Measurements from ENCODE around the gene BCAR3. TPM values are rescaled to one million over a fixed set of nuclear protein-coding genes. Genes with fewer than 3 reads are reported as not detected.

The BCAR3 gene
- total RNA-seq, 2 donors from 2014 or later, result 22.9 to 52.8 TPM

DNA sequence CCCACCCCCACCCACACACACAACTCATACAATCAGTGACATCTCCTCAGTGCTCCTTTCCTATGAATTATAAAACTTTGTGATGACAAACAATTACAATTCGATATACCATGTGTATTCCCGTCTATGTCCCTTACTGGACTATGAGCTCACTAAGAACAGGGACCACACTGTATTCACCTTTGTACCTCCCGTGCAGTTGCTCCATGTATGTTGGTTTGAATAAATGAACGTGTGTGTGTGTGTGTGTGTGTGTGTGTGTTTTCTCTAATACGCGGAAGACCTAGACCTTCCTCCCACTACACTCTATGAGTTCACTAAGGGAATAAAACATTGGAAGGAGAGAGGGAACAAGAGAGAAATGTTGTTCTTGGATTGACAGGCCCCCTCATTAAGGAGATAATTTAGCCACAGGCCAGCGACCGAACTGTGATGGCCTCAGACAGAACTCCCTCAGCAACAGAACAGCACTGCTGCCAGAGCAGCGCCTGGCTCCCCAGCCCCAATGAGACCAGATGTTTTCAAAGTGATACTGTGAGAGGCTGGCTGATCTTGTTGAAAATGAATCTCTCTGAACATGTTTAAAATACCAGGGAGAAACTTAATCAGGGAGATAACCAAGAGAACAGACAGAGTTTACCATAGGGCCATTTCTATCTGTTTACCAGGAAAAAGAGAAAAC is 21.7 kb downstream of the BCAR3 start:
- Histone ChIP-seq H3K9me3 (no peaks in the 10 kb centered on the region), H3K4me1 (replicated peaks) (no peaks in the 10 kb centered on the region), H3K27ac (no peak overlapping the region), H3K36me3 (no peaks in the 10 kb centered on the region), H3K4me3 (no peak overlapping the region), H3K27me3 (replicated peaks; ENCODE audit: insufficient read depth) (no peaks in the 10 kb centered on the region)
- 78% methylated on average over 9 of the region's 9 CpGs for WGBS
- intact Hi-C loops (cut with DNase I), result no loop called here
- DNase-seq (ENCODE audit: low spot score), result no peak
- TF ChIP-seq, protein P1, sequence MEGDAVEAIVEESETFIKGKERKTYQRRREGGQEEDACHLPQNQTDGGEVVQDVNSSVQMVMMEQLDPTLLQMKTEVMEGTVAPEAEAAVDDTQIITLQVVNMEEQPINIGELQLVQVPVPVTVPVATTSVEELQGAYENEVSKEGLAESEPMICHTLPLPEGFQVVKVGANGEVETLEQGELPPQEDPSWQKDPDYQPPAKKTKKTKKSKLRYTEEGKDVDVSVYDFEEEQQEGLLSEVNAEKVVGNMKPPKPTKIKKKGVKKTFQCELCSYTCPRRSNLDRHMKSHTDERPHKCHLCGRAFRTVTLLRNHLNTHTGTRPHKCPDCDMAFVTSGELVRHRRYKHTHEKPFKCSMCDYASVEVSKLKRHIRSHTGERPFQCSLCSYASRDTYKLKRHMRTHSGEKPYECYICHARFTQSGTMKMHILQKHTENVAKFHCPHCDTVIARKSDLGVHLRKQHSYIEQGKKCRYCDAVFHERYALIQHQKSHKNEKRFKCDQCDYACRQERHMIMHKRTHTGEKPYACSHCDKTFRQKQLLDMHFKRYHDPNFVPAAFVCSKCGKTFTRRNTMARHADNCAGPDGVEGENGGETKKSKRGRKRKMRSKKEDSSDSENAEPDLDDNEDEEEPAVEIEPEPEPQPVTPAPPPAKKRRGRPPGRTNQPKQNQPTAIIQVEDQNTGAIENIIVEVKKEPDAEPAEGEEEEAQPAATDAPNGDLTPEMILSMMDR (IDR thresholded peaks at IDR 0.05), result no peak
- TF ChIP-seq POLR2AphosphoS5 (IDR thresholded peaks at IDR 0.05) (no peak), POLR2A (IDR thresholded peaks at IDR 0.05) (no peak)

DNA sequence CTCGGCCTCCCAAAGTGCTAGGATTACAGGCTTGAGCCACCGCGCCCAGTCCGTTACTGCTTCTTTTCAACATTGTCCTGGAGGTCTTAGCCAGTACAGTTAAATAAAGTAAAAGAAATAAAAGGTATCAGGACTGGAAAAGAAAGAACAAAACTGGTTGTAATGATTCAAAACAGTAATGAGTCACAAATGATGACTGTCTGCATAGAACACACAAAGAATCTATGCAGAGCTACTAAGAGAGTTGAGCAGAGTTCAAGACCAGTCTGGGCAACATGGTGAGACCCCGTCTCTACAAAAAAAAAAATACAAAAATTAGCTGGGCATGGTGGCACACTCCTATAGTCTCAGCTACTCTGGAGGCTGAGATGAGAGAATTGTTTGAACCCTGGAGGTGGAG is 23.4 kb downstream of the BCAR3 start:
- H3K4me3 ChIP-seq, result no peak overlapping the region
- TF ChIP-seq, protein P1 (IDR thresholded peaks at IDR 0.05), result no peak
- TF ChIP-seq POLR2A (IDR thresholded peaks at IDR 0.05) (no peak), POLR2AphosphoS5 (IDR thresholded peaks at IDR 0.05) (no peak)
- H3K27me3 ChIP-seq (replicated peaks; ENCODE audit: insufficient read depth), result no peaks in the 10 kb centered on the region
- H3K27ac ChIP-seq, result no peak overlapping the region
- no peaks in the 10 kb centered on the region for H3K9me3 ChIP-seq
- no peak for DNase-seq (ENCODE audit: low spot score)
- intact Hi-C loops (cut with DNase I), result no loop called here
- 93% methylated on average over 5 of the region's 5 CpGs for WGBS
- H3K4me1 ChIP-seq (replicated peaks), result no peaks in the 10 kb centered on the region
- no peaks in the 10 kb centered on the region for H3K36me3 ChIP-seq

DNA sequence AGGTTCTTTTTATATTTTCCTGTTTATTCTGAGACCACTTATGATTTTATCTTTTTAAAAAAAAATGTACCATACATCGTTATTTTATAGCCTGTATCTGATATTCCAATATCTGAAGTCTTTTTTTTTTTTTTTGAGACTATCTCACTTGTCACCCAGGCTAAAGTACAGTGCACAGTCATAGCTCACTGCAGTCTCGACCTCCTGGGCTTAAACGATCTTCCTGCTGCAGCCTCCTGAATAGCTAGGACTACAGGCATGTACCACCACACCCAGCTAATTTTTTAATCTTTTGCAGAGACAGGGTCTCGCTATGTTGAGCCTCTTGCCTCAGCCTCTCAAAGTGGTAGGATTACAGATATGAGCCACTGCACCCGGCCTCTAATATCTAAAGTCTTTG is 25.1 kb downstream of the BCAR3 start:
- TF ChIP-seq POLR2A (IDR thresholded peaks at IDR 0.05) (no peak), POLR2AphosphoS5 (IDR thresholded peaks at IDR 0.05) (no peak)
- 91% methylated on average over 5 of the region's 5 CpGs for WGBS
- Histone ChIP-seq H3K27me3 (replicated peaks; ENCODE audit: insufficient read depth) (no peaks in the 10 kb centered on the region), H3K4me1 (replicated peaks) (no peaks in the 10 kb centered on the region), H3K27ac (no peak overlapping the region), H3K9me3 (no peaks in the 10 kb centered on the region), H3K36me3 (no peaks in the 10 kb centered on the region), H3K4me3 (no peak overlapping the region)
- intact Hi-C loops (cut with DNase I), result no loop called here
- DNase-seq (ENCODE audit: low spot score), result no peak

DNA sequence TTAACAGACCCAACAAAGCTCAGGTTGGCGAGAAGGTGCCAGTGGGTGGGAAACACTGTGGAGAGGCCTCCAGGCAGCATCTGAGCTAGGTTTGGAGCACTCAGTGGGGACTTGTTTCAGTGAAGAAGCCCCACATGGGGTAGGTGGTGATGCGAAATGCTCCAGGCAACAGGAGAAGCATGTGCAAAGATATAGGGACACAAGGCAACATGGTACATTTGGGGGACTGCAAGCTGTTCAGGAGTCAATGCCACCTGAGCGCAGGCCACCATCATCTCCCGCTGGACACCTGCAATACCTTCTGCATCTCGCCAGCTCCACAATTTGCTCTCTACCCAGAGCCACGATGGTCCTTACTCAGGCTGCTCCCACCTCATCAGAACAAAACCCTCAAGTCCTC is 28.0 kb downstream of the BCAR3 start:
- TF ChIP-seq POLR2AphosphoS5 (IDR thresholded peaks at IDR 0.05) (no peak), POLR2A (IDR thresholded peaks at IDR 0.05) (no peak)
- TF ChIP-seq, protein P1 (IDR thresholded peaks at IDR 0.05), result no peak
- intact Hi-C loops (cut with DNase I), result no loop called here
- H3K9me3 ChIP-seq, result no peaks in the 10 kb centered on the region
- no peak overlapping the region for H3K27ac ChIP-seq
- 98% methylated on average over 6 of the region's 6 CpGs for WGBS
- H3K27me3 ChIP-seq (replicated peaks; ENCODE audit: insufficient read depth), result no peaks in the 10 kb centered on the region
- no peaks in the 10 kb centered on the region for H3K36me3 ChIP-seq
- no peaks in the 10 kb centered on the region for H3K4me1 ChIP-seq (replicated peaks)
- H3K4me3 ChIP-seq, result no peak overlapping the region
- DNase-seq (ENCODE audit: low spot score), result no peak

DNA sequence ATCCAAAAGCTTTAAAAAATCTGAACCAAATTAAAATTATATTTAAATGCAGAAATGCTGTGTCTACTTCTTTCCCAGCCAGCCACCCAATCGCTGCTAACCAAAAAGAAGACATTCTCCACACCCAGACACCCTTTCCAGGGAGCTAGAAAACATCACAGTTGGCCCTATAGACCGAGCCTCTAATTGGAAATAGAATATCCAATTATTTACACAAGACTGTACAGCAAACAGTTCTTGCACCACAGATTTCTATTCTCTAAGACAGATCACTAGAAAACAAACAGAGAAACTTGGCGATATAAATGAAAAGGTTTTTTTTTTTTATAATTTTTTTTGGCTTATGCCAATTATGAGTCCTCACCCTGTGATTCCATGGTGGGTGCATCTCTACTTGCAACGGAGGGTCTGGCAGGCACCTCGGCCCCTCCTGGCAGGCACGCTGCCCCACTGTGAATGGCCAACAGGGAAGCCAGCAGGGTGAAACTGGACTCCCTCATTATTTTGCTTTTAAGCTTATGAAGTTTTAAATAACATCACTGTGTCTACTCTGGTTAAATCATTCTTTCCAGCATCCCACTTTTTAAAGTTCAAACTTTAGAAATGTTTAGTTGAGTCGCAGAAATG is 29.2 kb downstream of the BCAR3 start:
- Histone ChIP-seq H3K36me3 (no peaks in the 10 kb centered on the region), H3K27me3 (replicated peaks; ENCODE audit: insufficient read depth) (no peaks in the 10 kb centered on the region), H3K4me3 (no peak overlapping the region), H3K27ac (peak overlapping the region; percentile 4 to 48), H3K4me1 (replicated peaks) (no peaks in the 10 kb centered on the region), H3K9me3 (no peaks in the 10 kb centered on the region)
- no peak for DNase-seq (ENCODE audit: low spot score)
- no peak for TF ChIP-seq POLR2A (IDR thresholded peaks at IDR 0.05)
- no peak for TF ChIP-seq POLR2AphosphoS5 (IDR thresholded peaks at IDR 0.05)
- TF ChIP-seq, protein P1 (IDR thresholded peaks at IDR 0.05), result no peak
- intact Hi-C loops (cut with DNase I), result no loop called here
- WGBS, result 29% methylated on average over 7 of the region's 7 CpGs

Data from prostate gland (tissue), 2 donors.